HG03432 (cell line): ENCODE data around the gene EMC9.
"Not testable (repeated sequence)": the region's sequence is repeated elsewhere in the genome, so short reads cannot be mapped to it uniquely, and the experiment has no call there.

Experiments
- ATAC-seq: cut with Tn5 transposase; IDR thresholded peaks from one replicate; pipeline ENCODE4 v1.9.1; 2021; ENCODE audit warnings: mild to moderate bottlenecking, moderate library complexity; ENCODE audit not compliant: unreplicated experiment

EMC9 gene

DNA sequence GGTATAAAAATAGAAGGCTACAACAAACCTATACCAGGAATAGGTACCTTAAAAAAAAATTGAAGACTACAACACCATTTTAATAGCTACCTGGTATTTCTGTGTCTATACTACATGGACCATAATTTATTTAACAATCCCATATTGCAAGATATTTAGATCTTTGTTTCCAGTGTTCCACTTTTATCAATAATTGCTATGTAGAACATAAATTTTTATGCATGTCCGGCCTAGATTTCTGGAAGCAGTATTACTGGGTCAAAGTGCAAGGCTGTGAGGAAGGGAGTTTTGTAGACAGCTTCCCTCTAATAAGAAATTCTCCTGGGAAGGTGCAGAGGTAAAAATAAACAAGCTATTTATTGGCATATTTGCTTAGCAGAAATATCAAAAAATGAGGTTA, 30.9 kb downstream of the EMC9 start:
- no peak for ATAC-seq

GRCh38 chr14:24110060-24110459, 31.3 kb downstream of the EMC9 start:
- no peak for ATAC-seq

GRCh38 chr14:24108336-24108874, 33.0 kb downstream of the EMC9 start:
- ATAC-seq: peak; percentile 29

- no peak for ATAC-seq
These were observed 34.6 kb downstream of the EMC9 start for GRCh38 chr14:24106672-24107271.

- not testable (repeated sequence) for ATAC-seq
These were observed 35.7 kb downstream of the EMC9 start for GRCh38 chr14:24105609-24106239.

DNA sequence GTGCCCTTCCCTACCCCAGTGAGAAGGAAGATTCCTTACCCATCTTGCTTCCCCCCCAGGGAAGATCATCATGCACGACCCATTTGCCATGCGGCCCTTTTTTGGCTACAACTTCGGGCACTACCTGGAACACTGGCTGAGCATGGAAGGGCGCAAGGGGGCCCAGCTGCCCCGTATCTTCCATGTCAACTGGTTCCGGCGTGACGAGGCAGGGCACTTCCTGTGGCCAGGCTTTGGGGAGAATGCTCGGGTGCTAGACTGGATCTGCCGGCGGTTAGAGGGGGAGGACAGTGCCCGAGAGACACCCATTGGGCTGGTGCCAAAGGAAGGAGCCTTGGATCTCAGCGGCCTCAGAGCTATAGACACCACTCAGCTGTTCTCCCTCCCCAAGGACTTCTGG, 37.9 kb downstream of the EMC9 start:
- ATAC-seq: no peak

DNA sequence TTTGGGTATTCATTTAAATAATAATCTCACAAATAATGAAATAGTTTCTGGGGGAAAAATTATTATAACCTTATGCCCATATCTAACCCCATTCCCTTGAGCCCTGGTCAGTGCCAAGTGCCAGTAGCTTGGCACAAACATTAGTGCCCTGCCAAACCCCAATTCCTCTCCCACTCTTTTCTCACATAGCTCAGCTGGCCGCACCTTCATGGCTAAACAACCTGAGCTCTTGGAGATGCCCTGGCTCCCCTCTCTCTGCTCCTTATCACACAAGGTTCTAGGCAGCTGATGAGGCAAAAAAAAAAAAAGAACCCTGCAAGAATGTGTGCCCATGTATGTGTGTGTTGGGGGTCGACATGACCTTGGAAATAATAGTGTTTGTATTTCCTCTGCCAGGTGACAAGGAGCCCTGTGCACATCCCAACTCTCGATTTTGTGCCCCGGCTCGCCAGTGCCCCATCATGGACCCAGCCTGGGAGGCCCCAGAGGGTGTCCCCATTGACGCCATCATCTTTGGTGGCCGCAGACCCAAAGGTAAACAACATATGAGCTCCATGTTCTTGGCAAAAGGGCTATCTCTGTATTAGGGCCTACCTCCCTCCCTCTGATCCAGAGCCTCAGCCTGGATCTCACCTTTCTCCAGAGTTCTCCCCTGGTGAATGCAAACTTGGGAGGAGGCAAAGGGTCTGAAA, 38.9 kb downstream of the EMC9 start:
- ATAC-seq: no peak

DNA sequence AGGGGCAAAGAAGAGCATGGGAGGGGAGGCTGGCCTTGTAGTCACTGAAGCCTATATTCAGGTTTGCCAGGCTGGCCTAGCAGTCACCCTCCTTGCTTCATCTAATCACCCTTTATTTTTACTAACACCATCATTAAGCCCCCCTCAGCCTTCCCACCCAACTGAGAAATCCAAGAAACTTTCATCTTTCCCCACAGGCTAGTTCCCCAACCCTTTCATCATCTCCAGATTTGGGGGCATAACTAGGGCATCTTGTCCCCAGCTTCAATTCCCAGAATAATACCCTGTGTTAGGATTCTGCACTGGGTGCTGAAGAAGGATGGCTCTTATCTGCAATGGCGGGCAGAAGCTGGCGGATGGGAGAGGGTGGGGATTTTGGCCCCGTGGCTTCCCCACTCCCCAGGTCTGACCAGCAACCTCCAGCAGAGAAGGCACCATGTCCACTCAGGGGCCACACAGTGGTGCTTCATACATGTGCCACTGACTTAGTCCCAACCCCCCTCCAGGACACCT, 40.4 kb downstream of the EMC9 start:
- no peak for ATAC-seq

DNA sequence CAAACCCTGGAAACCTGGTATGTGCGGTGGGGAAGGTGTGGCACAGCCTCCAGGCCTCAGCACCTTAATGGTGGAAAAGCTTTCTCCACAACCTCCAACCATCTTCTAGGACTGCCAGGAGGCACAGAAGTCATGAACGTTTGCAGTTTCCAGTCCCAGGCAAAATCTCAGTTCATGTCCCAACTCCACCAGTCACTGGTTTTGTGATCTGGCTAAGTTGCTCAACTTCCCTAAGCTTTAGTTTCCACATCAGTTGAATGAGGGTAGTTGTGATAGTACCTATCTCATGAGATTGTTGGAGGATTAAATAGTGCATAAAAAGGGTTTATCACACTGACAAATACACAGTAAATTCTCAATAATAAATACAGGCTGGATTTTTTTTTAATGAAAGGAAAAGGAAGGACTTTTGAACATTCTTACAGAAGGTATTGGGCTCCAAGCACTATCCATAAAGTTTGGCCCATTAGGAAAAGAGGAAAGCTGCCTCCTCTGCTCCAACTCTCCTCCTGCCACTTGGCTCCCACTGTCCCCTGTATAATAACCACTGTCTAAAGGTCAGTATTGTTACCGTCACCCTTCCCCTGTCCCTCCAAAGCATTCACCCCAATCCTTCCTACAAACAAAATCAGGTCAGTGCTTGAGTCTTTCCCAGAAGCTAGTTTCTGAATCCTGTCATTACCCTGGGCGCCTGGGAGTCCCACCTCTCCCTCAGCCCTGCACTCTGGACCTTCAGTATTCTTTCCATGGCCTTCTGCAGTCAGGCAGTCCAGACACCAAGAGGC, 41.0 kb downstream of the EMC9 start:
- ATAC-seq: no peak

- ATAC-seq: no peak
These were observed 42.2 kb downstream of the EMC9 start for GRCh38 chr14:24098927-24099813.

- no peak for ATAC-seq
These were observed 43.0 kb downstream of the EMC9 start for GRCh38 chr14:24098229-24098926.

DNA sequence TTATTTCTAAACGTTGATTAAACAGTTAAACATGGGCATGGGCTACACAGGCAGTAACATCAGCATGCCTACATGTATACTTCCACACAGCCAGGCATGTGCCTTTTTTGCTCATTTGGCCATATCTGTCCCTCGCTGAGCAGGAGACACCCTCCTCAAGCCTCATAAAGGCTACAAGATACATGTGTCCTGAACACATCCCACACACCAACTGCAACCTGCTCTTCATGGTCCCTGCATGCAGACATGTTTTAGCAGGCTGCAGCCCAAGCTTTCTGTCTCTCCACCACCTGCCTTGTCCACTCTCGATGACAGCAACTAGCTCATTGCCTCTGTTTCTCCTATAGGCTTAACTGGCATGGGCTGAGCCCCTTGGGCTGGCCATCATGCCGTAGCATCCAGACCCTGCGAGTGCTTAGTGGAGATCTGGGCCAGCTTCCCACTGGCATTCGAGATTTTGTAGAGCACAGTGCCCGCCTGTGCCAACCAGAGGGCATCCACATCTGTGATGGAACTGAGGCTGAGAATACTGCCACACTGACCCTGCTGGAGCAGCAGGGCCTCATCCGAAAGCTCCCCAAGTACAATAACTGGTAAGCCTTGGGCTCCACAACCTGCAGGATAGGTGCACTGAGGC, 44.7 kb downstream of the EMC9 start:
- ATAC-seq: no peak

- peak; percentile 72 for ATAC-seq
These were observed 45.9 kb downstream of the EMC9 start for GRCh38 chr14:24095271-24096068.

GRCh38 chr14:24094841-24095270, 46.5 kb downstream of the EMC9 start:
- no peak for ATAC-seq

DNA sequence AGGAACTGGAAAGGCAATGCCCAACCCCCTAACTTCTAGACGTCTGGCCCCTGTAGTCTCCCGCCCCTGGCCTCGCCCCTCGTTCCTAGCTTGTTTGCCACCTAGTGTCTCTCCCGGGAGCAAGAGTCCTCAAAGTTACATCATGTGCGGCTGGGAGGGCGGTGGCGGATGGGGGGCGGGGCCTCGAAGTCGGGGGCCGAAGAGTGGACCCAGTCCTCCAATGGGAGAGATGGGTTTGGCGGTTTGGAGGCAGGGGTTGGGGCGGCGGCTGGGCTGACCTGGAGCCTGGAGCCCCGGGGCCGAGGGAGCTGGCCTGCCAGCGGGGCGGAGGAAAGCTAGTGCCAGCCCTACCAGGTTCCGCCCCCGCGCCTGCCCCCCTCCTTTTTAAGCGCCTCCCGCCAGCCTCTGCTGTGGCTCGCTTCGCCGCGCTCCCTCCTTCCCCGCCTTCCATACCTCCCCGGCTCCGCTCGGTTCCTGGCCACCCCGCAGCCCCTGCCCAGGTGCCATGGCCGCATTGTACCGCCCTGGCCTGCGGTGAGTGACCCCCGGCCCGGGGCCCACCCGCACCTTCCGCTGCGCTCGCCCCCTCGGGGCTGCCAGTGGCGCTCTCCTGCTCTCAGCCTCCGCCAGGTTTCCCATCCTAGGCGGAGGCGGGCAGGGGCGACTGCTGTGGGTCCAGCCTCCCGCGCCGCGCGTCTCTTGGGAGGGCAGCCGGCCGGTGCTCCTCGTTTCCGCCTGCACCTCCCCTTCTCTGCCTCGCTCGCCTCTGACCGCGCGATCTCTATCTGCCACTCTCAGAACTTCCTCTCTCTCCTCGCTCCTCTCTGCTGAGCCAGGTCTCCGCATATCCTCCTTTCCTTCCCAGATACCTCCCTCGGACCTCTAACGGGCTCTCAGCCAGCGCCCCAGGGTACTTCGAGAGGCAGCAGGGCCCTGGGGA, 47.2 kb downstream of the EMC9 start, which contains the start of gene PCK2:
Gene PCK2 (plus strand): TSS at position 411 of the 940 bp plus-strand sequence. CDS start 95 bp downstream, at position 506.
- peak; percentile 65 for ATAC-seq

DNA sequence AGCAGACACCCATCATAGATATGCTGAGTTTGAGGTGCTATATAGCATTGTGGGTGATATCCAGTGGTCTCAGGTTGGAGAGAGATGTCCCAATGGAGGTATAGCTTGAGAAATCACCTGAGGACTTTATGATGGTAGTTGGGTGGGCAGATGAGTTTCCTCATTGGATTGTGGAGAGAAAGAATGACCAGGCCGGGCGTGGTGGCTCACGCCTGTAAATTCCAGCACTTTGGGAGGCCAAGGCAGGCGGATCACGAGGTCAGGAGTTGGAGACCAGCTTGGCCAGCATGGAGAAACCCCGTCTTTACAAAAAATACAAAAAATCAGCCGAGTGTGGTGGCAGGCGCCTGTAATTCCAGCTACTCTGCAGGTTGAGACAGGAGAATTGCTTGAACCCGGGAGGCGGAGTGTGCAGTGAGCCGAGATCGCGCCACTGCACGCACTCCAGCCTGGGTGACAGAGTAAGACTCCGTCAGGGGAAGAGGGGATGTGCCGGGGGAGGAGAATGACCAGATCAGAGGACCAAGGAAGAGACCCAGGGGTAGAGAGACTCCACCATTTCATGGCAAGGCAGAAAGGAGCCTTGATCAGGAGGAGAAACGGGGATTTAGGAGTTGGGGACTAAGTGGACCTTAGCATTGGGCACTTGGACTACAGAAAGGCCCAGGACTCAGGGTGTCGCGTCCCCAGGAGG, 48.0 kb downstream of the EMC9 start:
- ATAC-seq: no peak
